HT-29 (cell line): ENCODE measurements around the gene CIBAR2. TPM values are rescaled to one million over a fixed set of nuclear protein-coding genes. Genes with fewer than 3 reads are reported as not detected.

ENCODE experiments used
- DNase-seq: peaks from one replicate; pipeline ENCODE4 v3.0.0-alpha.2; 2015; ENCODE audit warnings: low spot score
- total RNA-seq: library from RNA; depleted of rRNA; stranded (reverse); fragments of >200 nt; shearing (Covaris generic); gene quantifications from 2 replicates; pipeline ENCODE4 v1.2.3, GENCODE V29; 2014

The CIBAR2 gene
- total RNA-seq, 1 experiment from 2014 or later: not detected

DNA sequence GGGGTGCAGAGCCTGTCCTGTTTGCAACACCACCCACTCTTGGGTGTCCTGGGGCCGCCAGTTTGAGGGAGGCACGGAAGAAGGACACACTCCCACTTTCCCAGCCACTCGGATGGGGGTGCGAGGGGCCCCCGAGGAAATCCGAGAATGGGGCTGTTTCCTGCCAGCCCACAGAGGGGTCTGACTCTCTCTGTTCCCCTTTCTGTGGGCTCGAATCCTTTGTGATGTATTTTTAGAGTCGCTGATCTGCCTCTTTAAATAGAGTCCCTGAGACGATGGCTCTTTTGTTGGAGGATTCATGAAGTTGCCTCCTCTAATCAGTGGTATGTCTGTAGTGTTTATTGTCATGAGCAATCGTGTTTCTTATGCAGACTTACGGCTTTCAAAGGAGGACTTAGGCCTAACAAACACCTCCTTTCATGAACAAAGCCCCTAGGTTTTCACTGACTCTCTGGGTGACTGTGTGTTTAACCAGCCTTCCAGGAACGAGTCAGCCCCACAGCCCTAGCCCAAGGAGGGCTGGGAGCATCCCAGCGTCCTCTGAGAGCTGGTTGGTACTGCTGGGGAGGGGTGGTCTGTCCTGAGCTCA, 29.1 kb downstream of the CIBAR2 start:
- DNase-seq: no peak

DNA sequence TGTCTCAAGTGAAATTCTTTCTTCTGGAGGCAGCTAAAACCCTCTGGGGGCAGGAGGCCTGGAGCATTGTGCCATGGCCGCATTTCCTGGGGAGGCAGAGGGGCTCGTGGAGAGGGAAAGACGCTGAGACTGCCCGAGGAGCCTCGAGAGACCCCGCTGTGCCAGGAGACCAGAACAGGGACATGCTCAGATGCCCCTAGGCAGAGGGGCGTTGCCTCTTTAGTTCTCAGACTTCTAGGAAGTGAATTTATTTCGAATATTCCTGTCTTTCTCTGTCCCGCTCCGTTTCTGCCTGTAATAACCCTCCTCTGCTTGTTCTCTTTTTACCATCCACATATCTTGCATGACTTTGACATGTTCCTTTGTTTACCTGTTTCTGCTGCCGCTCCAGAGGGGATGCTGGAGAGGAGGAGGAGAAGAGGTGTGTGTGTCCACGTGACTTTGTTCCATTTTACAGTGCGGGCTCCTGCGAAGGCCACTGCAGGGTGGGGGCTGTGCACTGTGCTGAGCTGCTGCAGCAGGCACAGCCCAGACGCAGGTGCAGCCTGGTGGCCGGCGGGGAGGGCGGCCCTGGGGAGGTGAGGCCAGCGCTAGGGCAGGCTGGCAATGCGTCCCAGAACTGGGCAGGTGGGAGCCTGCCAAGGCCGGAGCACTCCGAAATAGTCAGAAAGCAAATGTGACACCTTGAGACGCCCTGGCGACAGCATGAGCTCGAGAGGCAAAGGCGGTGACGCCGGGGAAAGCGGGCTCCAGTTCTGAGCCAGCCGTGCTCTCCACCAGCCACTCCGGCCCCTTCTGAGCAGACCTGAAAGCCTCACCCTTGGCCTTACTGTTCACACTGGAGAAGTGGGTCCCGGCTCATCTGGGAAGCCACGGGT, 29.9 kb downstream of the CIBAR2 start:
- no peak for DNase-seq

GRCh38 chr16:85081765-85082164, 30.5 kb downstream of the CIBAR2 start:
- no peak for DNase-seq

DNA sequence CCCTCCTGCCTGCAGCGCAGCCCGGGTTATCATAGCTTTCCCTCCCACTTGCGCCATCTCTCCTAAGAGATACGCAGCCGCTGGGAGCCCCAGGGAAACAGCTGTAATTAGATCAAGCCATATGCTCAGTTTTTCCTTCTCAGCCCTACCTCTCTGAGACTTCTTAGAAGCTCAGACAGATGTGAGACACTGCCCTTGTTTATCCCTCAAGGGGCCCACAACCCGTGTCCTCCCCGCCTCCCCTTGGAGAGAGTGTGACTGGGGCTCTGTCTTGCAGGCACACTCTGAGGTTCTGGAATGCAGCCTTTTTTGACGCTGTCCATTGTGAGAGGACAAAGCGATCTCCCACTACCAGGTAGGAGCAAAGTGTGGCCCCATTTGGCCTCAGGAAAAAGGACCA, 31.2 kb downstream of the CIBAR2 start:
- no peak for DNase-seq

DNA sequence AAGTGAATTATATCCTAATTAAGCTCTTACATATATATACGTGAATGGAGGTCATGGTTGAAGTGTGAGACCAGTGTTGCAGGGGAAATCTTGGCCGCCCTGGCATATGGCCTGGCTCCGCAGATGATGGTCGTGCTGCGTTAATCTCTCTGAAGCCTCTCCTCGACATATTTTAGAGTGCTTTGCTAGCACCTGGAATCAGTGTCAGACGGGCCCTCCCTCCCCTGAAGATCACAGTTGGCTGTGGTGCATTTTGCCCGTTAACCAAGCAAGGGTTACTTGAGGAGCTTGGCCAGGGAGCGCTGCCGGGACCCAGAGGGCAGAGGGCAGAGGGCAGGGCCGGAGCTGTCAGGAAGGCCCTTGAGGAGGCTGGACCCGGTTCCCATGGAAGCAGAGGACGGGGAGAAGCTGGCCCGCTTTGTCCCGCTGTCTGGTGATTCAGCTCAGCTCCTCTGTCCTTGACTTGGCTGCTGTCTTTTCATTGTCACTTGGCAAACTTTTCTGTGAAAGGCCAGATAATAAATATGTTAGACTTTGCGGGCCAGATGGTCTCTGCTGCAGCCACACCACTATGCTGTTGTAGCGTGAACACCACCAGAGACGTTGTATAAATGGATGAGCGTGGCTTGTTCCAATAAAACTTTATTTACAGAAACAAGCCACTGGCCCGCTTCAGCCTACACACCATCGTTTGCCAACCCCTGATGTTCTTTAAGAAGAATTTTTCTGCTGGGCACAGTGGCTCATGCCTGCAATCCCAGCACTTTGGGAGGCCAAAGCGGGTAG, 32.3 kb downstream of the CIBAR2 start:
- no peak for DNase-seq

DNA sequence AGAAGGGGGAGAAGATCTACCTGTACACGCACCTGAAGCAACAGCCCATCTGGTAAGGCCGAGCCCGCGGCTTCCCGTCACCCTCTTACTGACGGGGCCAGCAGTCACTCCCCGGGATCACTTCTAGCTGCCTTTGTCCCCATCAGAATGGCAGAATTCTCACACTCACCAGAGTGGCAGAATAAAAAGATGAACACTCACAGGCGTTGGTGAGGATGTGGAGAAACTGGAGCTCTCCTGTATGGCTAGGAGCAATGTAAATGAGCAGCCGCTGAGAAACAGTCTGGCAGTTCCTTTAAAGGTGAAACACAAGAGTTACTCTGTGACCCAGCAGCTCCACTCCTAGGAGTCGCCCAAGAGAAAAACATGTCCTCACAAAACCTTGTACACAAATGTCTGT, 33.3 kb downstream of the CIBAR2 start:
- no peak for DNase-seq

GRCh38 chr16:85078226-85078625, 34.0 kb downstream of the CIBAR2 start:
- no peak for DNase-seq

GRCh38 chr16:85077576-85078125, 34.6 kb downstream of the CIBAR2 start:
- DNase-seq: no peak

DNA sequence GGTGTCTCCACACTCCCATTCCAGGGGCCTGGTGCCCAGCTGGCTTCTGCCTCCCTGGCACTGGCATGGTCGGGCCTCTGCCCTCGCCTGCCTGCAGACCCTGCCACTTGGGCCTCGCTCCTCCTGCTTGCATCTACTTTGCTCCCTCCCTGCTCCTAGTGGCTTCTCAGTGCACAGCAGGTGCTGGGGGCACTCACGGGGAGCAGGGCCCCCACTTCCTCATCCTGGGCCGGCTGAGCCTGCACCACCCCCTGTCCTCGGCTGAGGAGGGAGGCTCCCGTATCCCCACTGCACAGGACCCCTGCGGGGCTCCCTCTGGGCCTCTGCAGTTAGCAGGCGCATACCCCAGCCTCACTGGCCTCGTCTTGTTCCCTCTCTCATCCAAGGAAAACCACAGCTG, 35.2 kb downstream of the CIBAR2 start:
- DNase-seq: no peak

DNA sequence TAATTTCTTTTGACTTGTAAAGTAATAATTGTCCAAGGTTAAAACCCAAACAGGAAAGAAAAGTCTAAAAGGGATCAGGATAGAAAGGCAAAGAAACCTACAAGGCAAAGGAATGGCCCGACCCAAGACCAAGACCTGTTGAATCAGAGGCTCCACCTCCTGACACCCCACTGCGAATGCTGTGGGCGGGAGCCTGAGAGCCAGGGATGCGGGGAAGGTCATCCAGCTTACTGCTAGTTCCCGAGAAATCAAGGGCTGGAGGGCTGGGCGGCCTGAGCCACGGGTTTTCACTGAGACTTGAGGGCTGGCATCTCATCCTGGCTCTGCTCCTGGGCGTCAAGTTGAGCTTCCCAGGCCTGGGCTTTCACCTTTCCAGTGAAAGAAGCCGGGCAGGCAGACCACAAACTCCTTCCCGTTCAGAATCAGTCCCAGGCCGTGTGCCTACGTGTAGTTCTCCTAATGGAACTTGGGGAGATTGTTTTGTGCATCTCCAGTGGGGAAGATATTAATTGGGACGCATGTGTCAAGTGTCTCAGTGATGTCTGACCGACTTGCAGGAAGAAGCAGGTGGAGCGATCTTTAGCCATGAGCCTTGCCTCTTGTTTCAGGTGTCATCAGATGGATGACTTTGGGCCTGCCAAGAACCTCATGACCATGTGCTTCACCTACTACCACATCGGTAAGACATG, 36.9 kb downstream of the CIBAR2 start:
- DNase-seq: no peak

- DNase-seq: no peak
Observed at GRCh38 chr16:85074225-85074914, 37.9 kb downstream of the CIBAR2 start.

GRCh38 chr16:85072947-85073346, 39.3 kb downstream of the CIBAR2 start:
- DNase-seq: peak; percentile 67

- no peak for DNase-seq
Observed at GRCh38 chr16:85072076-85072860, 40.0 kb downstream of the CIBAR2 start.

DNA sequence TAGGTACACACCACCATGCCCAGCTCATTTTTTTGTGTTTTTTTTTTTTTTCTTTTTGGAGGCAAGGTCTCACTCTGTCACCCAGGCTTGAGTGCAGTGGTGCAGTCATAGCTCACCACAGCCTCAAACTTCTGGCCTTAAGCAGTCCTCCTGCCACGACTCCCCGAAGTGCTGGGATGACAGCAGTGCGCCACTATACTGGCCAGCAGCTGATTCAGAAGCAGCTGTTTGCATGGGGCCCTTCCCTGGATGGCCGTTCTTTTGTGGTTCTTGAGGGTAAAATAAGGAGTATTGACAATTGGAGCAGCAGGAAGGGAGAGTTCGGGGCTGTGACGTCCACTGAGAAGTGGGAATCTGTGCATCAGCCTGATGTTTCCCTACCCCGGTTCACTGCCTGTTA, 43.1 kb downstream of the CIBAR2 start:
- DNase-seq: no peak

DNA sequence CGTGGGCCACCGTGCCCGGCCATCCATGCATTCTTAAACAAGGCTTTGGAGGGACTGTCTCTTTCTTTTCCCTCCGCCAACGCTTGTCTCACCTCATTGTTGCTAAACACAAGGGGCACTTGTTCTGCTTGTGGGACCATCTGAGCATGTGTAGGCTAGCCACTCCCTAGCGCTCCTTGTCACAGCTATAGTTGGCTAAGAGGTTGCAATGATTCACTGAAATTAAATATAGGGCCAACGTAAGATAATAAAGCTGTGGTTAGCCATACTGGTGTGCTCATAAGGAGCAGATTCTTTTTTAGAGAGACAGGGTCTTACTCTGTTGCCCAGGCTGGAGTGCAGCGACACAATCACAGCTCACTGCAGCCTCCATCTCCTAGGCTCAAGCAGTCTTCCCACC, 43.5 kb downstream of the CIBAR2 start:
- DNase-seq: no peak

GRCh38 chr16:85067426-85067825, 44.8 kb downstream of the CIBAR2 start:
- no peak for DNase-seq

DNA sequence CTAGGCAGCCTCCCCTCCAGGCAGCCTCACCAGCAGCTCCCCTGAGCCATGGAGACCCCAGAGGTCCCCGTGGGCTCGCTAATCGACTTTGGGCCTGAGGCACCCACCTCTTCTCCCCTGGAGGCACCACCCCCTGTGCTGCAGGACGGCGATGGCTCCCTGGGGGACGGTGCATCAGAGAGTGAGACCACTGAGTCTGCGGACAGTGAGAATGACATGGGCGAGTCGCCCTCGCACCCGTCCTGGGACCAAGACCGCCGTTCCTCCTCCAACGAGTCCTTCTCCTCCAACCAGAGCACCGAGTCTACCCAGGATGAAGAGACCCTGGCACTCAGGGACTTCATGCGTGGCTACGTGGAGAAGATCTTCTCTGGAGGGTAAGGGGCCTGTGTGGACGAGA, 45.2 kb downstream of the CIBAR2 start:
- DNase-seq: no peak

DNA sequence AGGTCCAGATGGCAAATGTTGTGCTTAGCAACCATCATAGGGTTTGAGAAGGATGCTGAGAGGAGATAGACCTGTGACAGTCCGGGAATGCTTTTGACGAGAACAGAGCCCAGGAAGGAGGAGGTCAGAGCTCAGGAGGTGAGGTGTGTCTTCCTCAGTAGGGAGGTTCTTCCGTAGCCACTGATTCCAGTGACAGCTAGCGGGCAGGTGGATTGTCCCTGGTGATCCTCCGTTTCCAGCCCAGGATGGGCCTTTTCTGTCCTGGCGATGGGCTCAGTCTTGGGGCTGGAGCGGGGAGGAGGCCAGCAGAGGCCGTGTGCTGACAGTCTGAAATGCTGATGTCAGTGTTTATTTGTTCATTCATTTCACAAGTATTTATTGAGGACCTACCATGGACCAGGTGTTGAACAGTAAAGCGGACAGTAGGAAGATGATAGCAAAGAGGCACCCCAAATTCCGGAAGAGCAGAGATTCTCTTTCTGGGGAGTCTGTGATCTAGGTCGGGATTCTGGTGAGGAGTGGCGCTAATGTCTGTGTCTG, 45.9 kb downstream of the CIBAR2 start:
- DNase-seq: no peak

GRCh38 chr16:85065099-85065498, 47.2 kb downstream of the CIBAR2 start:
- DNase-seq: no peak

GRCh38 chr16:85064186-85064585, 48.1 kb downstream of the CIBAR2 start:
- DNase-seq: no peak
